Neural cell (in vitro differentiated cells): ENCODE results near the gene SMPD3.

Source experiments
- EP300 ChIP-seq: fragments of 450-650 bp; conservative IDR thresholded peaks from 2 replicates; pipeline ENCODE4 v1.6.1; 2014; ENCODE audit warnings: antibody characterized with exemption, mild to moderate bottlenecking, moderate library complexity; ENCODE audit not compliant: poor library complexity, severe bottlenecking
- EZH2 ChIP-seq: fragments of 200-600, 300-800 bp; shearing (Covaris generic), sonication (generic); IDR thresholded peaks from 2 replicates; pipeline ENCODE4 v1.6.1; 2014; ENCODE audit warnings: antibody characterized with exemption, low read length, borderline replicate concordance, mild to moderate bottlenecking; ENCODE audit not compliant: insufficient read depth, poor library complexity, severe bottlenecking
- MXI1 ChIP-seq: fragments of 450-650 bp; conservative IDR thresholded peaks from 2 replicates; pipeline ENCODE4 v1.6.1; 2014; ENCODE audit warnings: antibody characterized with exemption, mild to moderate bottlenecking; ENCODE audit not compliant: poor library complexity, severe bottlenecking
- POLR2AphosphoS5 ChIP-seq: IDR thresholded peaks from 2 replicates; pipeline ENCODE4 v1.6.1; 2012
- RAD21 ChIP-seq: fragments of 450-650 bp; conservative IDR thresholded peaks from 2 replicates; pipeline ENCODE4 v1.6.1; 2014; ENCODE audit warnings: antibody characterized with exemption, mild to moderate bottlenecking, moderate library complexity
- TAF1 ChIP-seq: IDR thresholded peaks from 2 replicates; pipeline ENCODE4 v1.6.1; 2012; ENCODE audit warnings: low read depth
- TF ChIP-seq, protein P1 (sequence below): fragments of 450-650 bp; IDR thresholded peaks from 2 replicates; pipeline ENCODE4 v1.5.1; 2014; ENCODE audit warnings: antibody characterized with exemption, mild to moderate bottlenecking, moderate library complexity; ENCODE audit not compliant: poor library complexity, severe bottlenecking
- TF ChIP-seq, protein P2 (sequence below): IDR thresholded peaks from 2 replicates; pipeline ENCODE4 v1.6.1; 2012; ENCODE audit warnings: borderline replicate concordance

DNA sequence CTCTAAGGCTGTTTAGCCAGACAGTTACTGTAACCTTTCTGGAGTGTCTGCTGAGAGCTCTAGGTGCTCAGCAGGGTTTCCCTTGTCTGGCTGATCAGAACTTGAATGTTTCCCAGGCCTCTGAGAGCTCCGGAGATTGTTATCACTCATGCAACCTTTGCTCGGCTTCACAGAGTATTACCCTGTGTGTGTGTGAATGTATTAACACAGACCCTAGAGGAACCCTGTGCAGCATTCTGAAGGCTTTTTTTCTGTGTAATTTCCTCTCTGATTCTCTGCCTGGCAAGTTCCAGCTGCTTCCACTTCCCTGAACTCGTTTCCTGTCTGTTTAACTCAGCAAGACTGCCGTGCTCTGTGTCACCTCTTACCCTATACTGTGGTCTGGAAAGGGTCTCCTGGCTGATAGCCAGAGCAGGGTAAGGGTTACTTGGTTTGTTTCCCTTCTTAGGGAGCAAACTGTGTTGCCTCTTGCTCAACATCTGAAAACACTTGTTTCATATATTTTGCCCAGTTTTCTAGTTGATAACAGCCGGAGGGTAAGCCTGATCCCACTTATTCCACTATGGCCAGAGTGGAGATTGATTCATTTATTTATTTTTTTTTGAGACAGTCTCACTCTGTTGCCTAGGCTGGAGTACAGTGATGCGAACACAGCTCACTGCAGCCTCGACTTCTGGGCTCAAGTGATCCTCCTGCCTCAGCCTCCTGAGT, 115.7 kb downstream of the SMPD3 start:
- TF ChIP-seq POLR2AphosphoS5 (no peak), MXI1 (no peak), RAD21 (no peak), EP300 (no peak), TAF1 (no peak), EZH2 (no peak)
- TF ChIP-seq, protein P1, sequence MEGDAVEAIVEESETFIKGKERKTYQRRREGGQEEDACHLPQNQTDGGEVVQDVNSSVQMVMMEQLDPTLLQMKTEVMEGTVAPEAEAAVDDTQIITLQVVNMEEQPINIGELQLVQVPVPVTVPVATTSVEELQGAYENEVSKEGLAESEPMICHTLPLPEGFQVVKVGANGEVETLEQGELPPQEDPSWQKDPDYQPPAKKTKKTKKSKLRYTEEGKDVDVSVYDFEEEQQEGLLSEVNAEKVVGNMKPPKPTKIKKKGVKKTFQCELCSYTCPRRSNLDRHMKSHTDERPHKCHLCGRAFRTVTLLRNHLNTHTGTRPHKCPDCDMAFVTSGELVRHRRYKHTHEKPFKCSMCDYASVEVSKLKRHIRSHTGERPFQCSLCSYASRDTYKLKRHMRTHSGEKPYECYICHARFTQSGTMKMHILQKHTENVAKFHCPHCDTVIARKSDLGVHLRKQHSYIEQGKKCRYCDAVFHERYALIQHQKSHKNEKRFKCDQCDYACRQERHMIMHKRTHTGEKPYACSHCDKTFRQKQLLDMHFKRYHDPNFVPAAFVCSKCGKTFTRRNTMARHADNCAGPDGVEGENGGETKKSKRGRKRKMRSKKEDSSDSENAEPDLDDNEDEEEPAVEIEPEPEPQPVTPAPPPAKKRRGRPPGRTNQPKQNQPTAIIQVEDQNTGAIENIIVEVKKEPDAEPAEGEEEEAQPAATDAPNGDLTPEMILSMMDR = no peak
- TF ChIP-seq, protein P2, sequence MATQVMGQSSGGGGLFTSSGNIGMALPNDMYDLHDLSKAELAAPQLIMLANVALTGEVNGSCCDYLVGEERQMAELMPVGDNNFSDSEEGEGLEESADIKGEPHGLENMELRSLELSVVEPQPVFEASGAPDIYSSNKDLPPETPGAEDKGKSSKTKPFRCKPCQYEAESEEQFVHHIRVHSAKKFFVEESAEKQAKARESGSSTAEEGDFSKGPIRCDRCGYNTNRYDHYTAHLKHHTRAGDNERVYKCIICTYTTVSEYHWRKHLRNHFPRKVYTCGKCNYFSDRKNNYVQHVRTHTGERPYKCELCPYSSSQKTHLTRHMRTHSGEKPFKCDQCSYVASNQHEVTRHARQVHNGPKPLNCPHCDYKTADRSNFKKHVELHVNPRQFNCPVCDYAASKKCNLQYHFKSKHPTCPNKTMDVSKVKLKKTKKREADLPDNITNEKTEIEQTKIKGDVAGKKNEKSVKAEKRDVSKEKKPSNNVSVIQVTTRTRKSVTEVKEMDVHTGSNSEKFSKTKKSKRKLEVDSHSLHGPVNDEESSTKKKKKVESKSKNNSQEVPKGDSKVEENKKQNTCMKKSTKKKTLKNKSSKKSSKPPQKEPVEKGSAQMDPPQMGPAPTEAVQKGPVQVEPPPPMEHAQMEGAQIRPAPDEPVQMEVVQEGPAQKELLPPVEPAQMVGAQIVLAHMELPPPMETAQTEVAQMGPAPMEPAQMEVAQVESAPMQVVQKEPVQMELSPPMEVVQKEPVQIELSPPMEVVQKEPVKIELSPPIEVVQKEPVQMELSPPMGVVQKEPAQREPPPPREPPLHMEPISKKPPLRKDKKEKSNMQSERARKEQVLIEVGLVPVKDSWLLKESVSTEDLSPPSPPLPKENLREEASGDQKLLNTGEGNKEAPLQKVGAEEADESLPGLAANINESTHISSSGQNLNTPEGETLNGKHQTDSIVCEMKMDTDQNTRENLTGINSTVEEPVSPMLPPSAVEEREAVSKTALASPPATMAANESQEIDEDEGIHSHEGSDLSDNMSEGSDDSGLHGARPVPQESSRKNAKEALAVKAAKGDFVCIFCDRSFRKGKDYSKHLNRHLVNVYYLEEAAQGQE = no peak
